ENCODE measurements around the gene ACAA2.

DNA sequence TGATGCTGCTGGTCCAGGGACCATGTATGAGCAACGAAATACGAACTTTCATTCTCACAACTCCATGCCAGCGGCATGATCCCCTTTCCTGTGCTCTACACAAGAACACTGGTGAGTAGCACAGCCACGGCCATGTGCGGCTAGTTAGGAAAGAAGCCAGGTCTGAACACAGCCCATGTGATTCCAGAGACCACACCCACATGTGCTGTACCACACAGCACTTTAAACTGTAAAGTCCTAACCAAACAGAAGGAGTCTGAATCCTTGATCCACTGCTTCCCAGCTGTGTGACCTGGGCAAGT is 33.0 kb upstream of the ACAA2 start:
- TF ChIP-seq CTCF (IDR thresholded peaks at IDR 0.05) (no peak), POLR2A (IDR thresholded peaks at IDR 0.05) (no peak), POLR2AphosphoS5 (IDR thresholded peaks at IDR 0.05) (no peak)

All from prostate gland (tissue), 2 donors.